ENCODE measurements around the gene CGB5.
"Not testable (repeated sequence)": the region's sequence is repeated elsewhere in the genome, so short reads cannot be mapped to it uniquely, and the experiment has no call there.

Gene CGB5

DNA sequence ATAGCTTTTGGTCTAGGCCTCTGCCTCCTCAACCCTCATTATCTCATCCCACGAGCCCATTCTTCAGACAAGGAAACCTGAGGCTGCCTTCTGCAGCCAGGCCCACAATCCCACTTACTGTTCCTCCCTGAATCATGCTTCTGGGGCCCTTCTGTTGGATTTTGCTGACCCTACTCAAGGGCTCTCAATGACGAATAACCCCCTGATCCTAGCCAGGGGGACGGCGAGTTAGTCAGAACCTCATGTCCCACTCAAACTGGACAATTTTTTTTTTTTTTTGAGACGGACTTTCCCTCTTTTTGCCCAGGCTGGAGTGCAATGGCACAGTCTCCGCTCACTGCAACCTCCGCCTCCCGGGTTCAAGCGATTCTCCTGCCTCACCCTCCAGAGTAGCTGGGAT is 21.5 kb upstream of the CGB5 start:
- no peak for DNase-seq

GRCh38 chr19:49024233-49024632 is 19.4 kb upstream of the CGB5 start, which contains the start of gene CGB3:
Gene CGB3, minus strand, starts transcription at chr19:49024333. Its CDS starts 362 bp downstream, at chr19:49023971.
- DNase-seq, result not testable (repeated sequence)

DNA sequence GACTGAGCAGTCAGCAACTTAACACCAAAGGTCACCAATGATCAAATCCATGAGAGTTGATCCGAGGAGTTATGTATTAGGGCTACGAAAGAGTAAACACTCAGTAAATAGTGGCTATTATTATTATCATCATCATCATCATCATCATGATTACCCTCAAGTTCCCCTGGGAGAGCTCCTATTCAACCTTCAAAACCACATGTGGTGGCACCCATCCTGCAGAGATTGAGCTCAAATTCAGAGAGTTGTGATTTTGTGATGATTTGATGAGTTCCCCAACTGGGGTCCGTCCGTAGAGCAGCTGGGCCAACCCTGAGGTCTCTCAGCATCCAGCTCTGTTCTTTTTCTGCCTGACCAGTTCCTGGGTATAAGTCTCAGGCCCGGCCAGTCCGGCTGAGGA is 18.6 kb upstream of the CGB5 start:
- DNase-seq, result not testable (repeated sequence)

GRCh38 chr19:49025599-49025998 is 18.0 kb upstream of the CGB5 start:
- DNase-seq, result not testable (repeated sequence)

DNA sequence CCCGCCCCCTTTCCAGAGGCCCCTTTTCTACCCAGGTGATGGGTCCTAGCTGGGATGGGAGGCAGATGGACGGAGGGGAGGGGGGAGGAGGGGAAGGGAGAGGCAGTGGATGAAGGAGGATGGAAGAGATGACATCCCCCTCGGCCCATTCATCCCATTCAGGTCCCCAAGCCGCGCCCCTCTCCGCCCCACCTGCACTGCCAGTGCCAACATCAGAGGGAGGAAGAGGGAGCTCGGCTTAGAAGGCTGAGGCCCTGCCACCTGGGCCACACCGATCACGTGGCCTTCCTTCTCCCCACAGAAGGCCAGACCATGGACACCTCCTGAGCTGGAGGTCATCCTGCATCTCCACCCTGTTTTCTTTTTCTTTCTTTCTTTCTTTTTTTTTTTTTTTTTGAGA is 15.0 kb upstream of the CGB5 start:
- DNase-seq, result not testable (repeated sequence)

GRCh38 chr19:49029749-49030148 is 13.9 kb upstream of the CGB5 start:
- DNase-seq, result not testable (repeated sequence)

- not testable (repeated sequence) for DNase-seq
Measured at GRCh38 chr19:49030323-49030722, 13.3 kb upstream of the CGB5 start.

DNA sequence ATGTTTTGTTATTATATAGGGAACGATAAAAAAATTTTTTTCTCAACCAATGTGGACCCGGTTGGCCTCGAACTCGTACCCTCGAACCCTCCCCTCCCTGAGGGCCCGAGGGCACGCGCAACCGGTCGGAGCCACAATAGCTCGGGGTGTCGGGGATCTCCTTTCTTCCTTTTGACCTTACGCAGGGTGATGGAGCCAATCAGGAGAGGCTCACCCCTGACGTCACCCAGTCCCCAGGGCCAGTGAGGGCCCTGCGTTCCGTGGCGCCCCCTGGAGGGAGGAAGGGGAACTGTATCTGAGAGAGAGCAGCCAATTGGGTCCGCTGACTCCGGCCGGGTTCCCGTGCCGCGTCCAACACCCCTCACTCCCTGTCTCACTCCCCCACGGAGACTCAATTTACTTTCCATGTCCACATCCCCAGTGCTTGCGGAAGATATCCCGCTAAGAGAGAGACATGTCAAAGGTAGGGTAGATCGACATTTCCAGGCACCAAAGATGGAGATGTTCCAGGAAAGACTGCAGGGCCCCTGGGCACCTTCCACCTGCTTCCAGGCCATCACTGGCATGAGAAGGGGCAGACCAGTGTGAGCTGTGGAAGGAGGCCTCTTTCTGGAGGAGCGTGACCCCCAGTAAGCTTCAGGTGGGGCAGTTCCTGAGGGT is 11.9 kb upstream of the CGB5 start, which contains the start of gene CGB2:
TSS of gene CGB2 (plus strand) at position 249 of the 660 bp plus-strand sequence. CDS start at position 455, 206 bp downstream.
- not testable (repeated sequence) for DNase-seq

DNA sequence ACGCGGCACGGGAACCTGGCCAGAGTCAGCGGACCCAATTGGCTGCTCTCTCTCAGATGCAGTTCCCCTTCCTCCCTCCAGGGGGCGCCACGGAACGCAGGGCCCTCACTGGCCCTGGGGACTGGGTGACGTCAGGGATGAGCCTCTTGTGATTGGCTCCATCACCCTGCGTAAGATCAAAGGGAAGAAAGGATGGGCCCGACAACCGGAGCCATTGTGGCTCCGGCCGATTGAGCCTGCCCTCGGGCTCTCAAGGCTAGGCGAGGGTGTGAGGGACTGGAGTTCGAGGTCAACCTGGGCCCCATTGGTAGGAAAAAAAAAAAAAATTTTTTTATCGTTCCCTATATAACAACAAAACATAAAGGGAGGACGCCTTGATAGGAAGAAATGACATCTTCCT is 6.8 kb upstream of the CGB5 start, which contains the start of gene CGB1:
TSS of gene CGB1 (minus strand) at position 81 of the 400 bp plus-strand sequence. CDS start 184 bp downstream, outside the sequence.
- not testable (repeated sequence) for DNase-seq

DNA sequence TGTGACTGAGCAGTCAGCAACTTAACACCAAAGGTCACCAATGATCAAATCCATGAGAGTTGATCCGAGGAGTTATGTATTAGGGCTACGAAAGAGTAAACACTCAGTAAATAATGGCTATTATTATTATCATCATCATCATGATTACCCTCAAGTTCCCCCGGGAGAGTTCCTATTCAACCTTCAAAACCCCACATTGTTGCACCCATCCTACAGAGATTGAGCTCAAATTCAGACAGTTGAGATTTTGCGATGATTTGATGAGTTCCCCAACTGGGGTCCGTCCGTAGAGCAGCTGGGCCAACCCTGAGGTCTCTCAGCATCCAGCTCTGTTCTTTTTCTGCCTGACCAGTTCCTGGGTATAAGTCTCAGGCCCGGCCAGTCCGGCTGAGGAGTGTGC is 5.5 kb upstream of the CGB5 start:
- not testable (repeated sequence) for DNase-seq

GRCh38 chr19:49038557-49039276 is 4.9 kb upstream of the CGB5 start:
- DNase-seq, result not testable (repeated sequence)

- DNase-seq, result not testable (repeated sequence)
Measured at GRCh38 chr19:49039736-49040135, 3.9 kb upstream of the CGB5 start.

GRCh38 chr19:49042177-49042576 is 1.5 kb upstream of the CGB5 start:
- no peak for DNase-seq

- not testable (repeated sequence) for DNase-seq
Measured at GRCh38 chr19:49042666-49043065, 982 bp upstream of the CGB5 start.

DNA sequence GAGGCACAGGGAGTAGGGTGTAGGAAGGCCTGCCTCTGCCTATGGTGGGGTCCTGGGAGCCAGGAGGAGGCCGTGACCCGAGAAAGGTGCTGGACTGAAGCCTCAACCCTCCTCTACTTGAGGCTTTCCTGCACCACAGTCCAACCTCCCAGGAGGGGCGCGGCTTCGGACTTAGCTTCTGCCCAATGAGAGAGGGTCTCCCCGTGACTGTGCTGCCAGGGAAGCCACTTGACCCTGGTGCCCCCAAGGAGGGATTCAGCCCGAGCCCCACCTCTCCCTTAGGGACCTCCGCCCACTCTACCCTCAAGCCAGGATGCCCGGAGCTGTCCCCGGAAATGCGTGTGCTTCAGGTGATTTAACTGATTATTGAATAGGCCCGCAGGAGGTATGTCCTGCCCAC is 5.4 kb downstream of the CGB5 start, which contains the start of gene CGB8:
TSS of gene CGB8 (minus strand) at position 101 of the 400 bp plus-strand sequence. CDS start 372 bp downstream, outside the sequence.
- DNase-seq, result not testable (repeated sequence)

DNA sequence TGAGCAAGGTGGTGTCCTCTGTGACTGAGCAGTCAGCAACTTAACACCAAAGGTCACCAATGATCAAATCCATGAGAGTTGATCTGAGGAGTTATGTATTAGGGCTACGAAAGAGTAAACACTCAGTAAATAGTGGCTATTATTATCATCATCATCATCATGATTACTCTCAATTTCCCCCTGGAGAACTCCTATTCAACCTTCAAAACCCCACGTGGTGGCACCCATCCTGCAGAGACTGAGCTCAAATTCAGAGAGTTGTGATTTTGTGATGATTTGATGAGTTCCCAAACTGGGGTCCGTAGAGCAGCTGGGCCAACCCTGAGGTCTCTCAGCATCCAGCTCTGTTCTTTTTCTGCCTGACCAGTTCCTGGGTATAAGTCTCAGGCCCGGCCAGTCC is 6.2 kb downstream of the CGB5 start:
- not testable (repeated sequence) for DNase-seq

- not testable (repeated sequence) for DNase-seq
Measured at GRCh38 chr19:49050376-49051033, 6.9 kb downstream of the CGB5 start.

- peak in 1 of 2 donors; percentile 27 for DNase-seq
Measured at GRCh38 chr19:49056101-49056901, 12.7 kb downstream of the CGB5 start.

DNA sequence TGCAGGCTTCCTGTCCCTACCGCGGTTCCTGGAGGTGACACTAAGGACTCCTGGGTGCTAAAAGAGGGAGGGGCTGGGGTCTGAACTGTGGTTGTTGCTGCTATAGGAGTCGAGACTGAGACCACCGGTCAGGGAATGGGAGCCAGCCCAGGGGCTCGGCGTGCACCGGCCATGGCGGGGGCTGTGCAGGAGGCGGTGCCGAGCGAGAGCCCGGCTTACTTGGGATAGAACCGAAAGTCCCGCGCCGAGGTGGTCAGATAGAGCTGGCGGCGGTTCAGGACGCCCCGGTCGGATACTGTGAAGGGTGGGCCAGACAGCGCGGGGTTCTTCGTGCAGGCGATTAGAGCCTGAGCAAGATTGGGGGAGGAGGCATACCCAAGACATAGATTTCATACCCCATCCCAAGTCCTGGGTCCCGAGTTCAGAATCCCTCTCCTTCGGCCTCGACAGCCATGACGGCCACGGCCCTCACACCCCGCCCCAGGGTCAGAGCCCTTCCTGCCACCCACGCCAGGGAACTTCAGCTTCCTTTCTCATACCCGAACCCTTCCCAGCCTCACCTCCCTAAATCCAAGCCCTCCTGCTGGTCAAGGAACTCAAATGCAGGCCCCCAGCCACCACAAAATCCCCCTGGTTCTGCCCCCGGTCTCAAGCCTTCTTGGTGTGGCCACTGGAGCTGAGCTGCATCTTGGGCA is 13.4 kb downstream of the CGB5 start:
- DNase-seq, result not testable (repeated sequence)

DNA sequence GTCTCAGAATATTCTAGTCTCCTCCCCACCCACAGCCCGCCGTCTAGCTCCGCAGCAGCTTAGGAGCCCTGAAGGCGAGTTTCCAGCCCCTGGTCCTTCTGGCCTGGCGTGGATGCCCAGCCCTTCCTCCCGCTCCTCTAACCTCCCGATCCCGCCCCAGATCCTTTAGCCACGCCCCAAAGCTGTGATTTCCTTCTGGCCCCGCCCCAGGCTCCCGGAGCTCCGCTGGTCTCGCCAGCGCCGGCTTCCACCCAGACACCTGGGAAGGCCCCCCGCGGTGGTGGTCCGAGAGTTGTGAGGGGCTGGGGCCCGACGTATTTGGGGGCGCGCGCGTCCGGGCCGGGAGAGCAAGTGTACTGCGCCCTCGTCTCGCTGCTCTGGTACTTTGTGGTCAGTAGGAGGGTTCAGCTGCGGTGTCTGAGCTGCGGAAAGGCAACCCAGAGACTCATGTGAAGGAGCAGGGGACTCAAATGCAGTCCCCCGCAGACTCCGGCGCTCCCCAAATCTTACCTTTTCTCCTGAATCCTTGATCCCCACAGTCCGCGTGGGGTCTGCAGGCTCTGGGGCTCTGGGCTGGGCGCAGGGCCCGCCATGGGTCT is 14.1 kb downstream of the CGB5 start, which contains the start of gene CGB7:
TSS of gene CGB7 (minus strand) at position 114 of the 599 bp plus-strand sequence. CDS start 2,374 bp downstream, outside the sequence.
- DNase-seq, result peak in 1 of 2 donors; percentile 25

DNA sequence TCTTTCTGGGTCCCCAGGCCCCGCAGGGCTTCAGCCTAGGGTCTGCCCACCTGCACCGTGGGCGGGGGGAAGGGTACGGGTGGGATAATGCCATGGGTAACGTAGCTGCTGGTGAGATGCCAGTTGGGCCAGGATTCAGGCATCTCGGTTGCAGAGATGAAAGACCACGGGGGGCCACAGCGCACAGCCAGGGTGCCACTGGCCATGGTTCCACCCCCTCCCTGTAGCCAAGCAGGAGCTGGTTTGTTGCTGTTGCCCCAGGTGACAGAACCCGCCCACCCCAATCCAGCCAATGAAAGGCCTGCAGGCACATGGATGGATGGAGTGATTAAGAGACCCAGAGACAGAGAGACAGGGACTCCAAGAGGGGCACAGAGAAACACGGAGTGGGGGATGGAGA is 14.9 kb downstream of the CGB5 start:
- no peak for DNase-seq

Measured in bone marrow (tissue), 2 donors.